Prostate gland (tissue), 1 donor: Measurements from ENCODE around the gene ISG15.

Experiments
- POLR2A ChIP-seq: fragments of 450-650 bp; IDR thresholded peaks from one replicate; pipeline ENCODE4 v1.6.1; 2016; ENCODE audit warnings: antibody characterized with exemption, mild to moderate bottlenecking
- POLR2AphosphoS5 ChIP-seq: sonication (generic); formaldehyde crosslinking; IDR thresholded peaks from one replicate; pipeline ENCODE4 v1.6.1; 2017; ENCODE audit warnings: antibody characterized with exemption

GRCh38 chr1:1038694-1039093 is 25.4 kb downstream of the ISG15 start:
- TF ChIP-seq POLR2A = no peak
- TF ChIP-seq POLR2AphosphoS5 = no peak
